ENCODE results near the gene APOL4. TPM values are rescaled to one million over a fixed set of nuclear protein-coding genes. Genes with fewer than 3 reads are reported as not detected.

APOL4 gene
- total RNA-seq, 2 experiments from 2014 or later = not detected

GRCh38 chr22:36247955-36248354 lies 46.3 kb upstream of the APOL4 start:
- CTCF ChIA-PET = interaction anchor here (1.2 kb wide), 1 partner anchor 9 kb away, joined by 5 read pairs; the partner anchor contains the start of gene APOL2

GRCh38 chr22:36246718-36247117 lies 45.1 kb upstream of the APOL4 start:
- Histone ChIP-seq H3K36me3 (ENCODE audit: insufficient read depth, low read length) (no peaks in the 10 kb centered on the region), H3K27ac (ENCODE audit: low read depth in 1 of 2, low read length in 2 of 2) (no peak overlapping the region), H3K4me3 (ENCODE audit: low read length) (no peak overlapping the region), H3K27me3 (ENCODE audit: control insufficient read depth in 1 of 2, insufficient read depth in 2 of 2, low read length in 2 of 2) (no peaks in the 10 kb centered on the region), H3K9me3 (ENCODE audit: control insufficient read depth in 1 of 2, insufficient read depth in 1 of 2, low read length in 2 of 2) (no peaks in the 10 kb centered on the region), H3K4me1 (ENCODE audit: insufficient read depth, low read length) (no peaks in the 10 kb centered on the region)
- no peaks in the 10 kb centered on the region for H3K27me3 Mint-ChIP-seq
- CTCF ChIA-PET = no interaction called here
- no peak for TF ChIP-seq CTCF (IDR thresholded peaks at IDR 0.05)
- no peak for ATAC-seq (ENCODE audit: poor library complexity)
- no peak for DNase-seq
- H3K9me3 Mint-ChIP-seq = peaks cover 2% of the 10 kb centered on the region
- no peak overlapping the region for H3K27ac Mint-ChIP-seq
- H3K4me1 Mint-ChIP-seq (ENCODE audit: low read depth) = no peaks in the 10 kb centered on the region
- no peak overlapping the region for H3K4me3 Mint-ChIP-seq
- intact Hi-C loops (cut with DNase I, micrococcal nuclease) = no loop called here
- POLR2A ChIA-PET = no interaction called here
- H3K36me3 Mint-ChIP-seq (ENCODE audit: low read depth) = no peaks in the 10 kb centered on the region

More at GRCh38 chr22:36247955-36248354, 46.3 kb upstream of the APOL4 start:
- Mint-ChIP-seq H3K27me3 (no peaks in the 10 kb centered on the region), H3K9me3 (peaks cover 2% of the 10 kb centered on the region), H3K36me3 (ENCODE audit: low read depth) (peaks cover 3% of the 10 kb centered on the region), H3K4me3 (no peak overlapping the region), H3K4me1 (ENCODE audit: low read depth) (peaks cover 5% of the 10 kb centered on the region), H3K27ac (no peak overlapping the region)
- Histone ChIP-seq H3K36me3 (ENCODE audit: insufficient read depth, low read length) (no peaks in the 10 kb centered on the region), H3K4me1 (ENCODE audit: insufficient read depth, low read length) (peaks cover 8% of the 10 kb centered on the region), H3K4me3 (ENCODE audit: low read length) (no peak overlapping the region), H3K27me3 (ENCODE audit: control insufficient read depth in 1 of 2, insufficient read depth in 2 of 2, low read length in 2 of 2) (no peaks in the 10 kb centered on the region), H3K9me3 (ENCODE audit: control insufficient read depth in 1 of 2, insufficient read depth in 1 of 2, low read length in 2 of 2) (no peaks in the 10 kb centered on the region), H3K27ac (ENCODE audit: low read depth in 1 of 2, low read length in 2 of 2) (no peak overlapping the region)
- intact Hi-C loops (cut with DNase I, micrococcal nuclease) = no loop called here
- POLR2A ChIA-PET = no interaction called here
- DNase-seq = no peak
- no peak for ATAC-seq (ENCODE audit: poor library complexity)
- TF ChIP-seq CTCF (IDR thresholded peaks at IDR 0.05) = no peak

- intact Hi-C loops (cut with DNase I, micrococcal nuclease) = no loop called here
- H3K4me3 Mint-ChIP-seq = no peak overlapping the region
- ATAC-seq (ENCODE audit: poor library complexity) = no peak
- no peaks in the 10 kb centered on the region for H3K4me1 Mint-ChIP-seq (ENCODE audit: low read depth)
- Histone ChIP-seq H3K27ac (ENCODE audit: low read depth in 1 of 2, low read length in 2 of 2) (no peak overlapping the region), H3K4me1 (ENCODE audit: insufficient read depth, low read length) (no peaks in the 10 kb centered on the region), H3K36me3 (ENCODE audit: insufficient read depth, low read length) (no peaks in the 10 kb centered on the region), H3K9me3 (ENCODE audit: control insufficient read depth in 1 of 2, insufficient read depth in 1 of 2, low read length in 2 of 2) (no peaks in the 10 kb centered on the region), H3K27me3 (ENCODE audit: control insufficient read depth in 1 of 2, insufficient read depth in 2 of 2, low read length in 2 of 2) (no peaks in the 10 kb centered on the region), H3K4me3 (ENCODE audit: low read length) (no peak overlapping the region)
- ChIA-PET CTCF (no interaction called here), POLR2A (no interaction called here)
- H3K27me3 Mint-ChIP-seq = no peaks in the 10 kb centered on the region
- no peaks in the 10 kb centered on the region for H3K36me3 Mint-ChIP-seq (ENCODE audit: low read depth)
- no peak for TF ChIP-seq CTCF (IDR thresholded peaks at IDR 0.05)
- peaks cover 2% of the 10 kb centered on the region for H3K9me3 Mint-ChIP-seq
- no peak for DNase-seq
- H3K27ac Mint-ChIP-seq = no peak overlapping the region
Observed at GRCh38 chr22:36245805-36246356, 44.3 kb upstream of the APOL4 start.
